Measurements from ENCODE around the gene CLEC16A.
"Not testable (repeated sequence)": the region's sequence is repeated elsewhere in the genome, so short reads cannot be mapped to it uniquely, and the experiment has no call there.

Gene CLEC16A

GRCh38 chr16:10926867-10927266 is 17.5 kb upstream of the CLEC16A start:
- peaks cover 26% of the 10 kb centered on the region for H3K36me3 ChIP-seq (ENCODE audit: insufficient read depth, low read length)
- no peak overlapping the region for H3K27ac ChIP-seq (ENCODE audit: low read depth, low read length)
- 97% methylated on average over 4 of the region's 5 CpGs for WGBS
- no peak overlapping the region for H3K9ac ChIP-seq (ENCODE audit: low read depth, low read length)
- H3K27me3 ChIP-seq (ENCODE audit: insufficient read depth, low read length): no peaks in the 10 kb centered on the region
- no peak overlapping the region for H3K4me3 ChIP-seq (ENCODE audit: low read length)
- no peaks in the 10 kb centered on the region for H3K9me3 ChIP-seq (ENCODE audit: insufficient read depth, low read depth, low read length)
- H3K4me1 ChIP-seq (ENCODE audit: insufficient read depth, low read length): no peaks in the 10 kb centered on the region

DNA sequence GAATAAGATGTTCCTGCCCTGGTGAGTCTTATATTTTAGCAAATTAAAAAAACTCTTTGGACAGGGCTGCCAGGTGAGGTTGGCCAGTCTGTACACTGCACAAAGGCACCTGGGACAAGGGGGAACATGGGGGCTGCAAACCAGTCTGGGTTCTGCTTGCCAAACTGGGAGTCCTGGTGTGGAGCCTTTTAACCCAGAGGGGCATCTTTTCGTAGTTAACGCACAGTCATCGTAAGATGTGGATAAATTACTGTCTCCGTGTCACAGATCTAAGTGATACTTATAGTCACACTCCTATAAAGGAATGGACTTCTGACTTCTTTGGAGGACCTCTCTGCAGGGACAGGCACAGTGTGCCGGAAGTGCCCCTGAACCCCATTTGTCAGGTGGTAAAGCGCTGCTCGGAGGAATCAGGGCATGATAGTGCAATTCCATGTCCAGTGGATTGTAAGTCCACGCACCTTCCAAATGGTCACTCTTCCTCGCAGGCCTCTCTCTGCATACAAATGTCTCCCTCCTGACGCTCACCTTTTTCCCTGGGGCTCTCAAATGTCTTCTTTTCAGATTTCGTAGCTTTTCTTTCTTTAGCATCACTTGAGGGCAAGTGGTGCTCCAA is 16.8 kb upstream of the CLEC16A start:
- H3K9ac ChIP-seq (ENCODE audit: low read depth, low read length): no peak overlapping the region
- H3K36me3 ChIP-seq (ENCODE audit: insufficient read depth, low read length): peaks cover 26% of the 10 kb centered on the region
- WGBS: 96% methylated on average over 11 of the region's 11 CpGs
- no peaks in the 10 kb centered on the region for H3K27me3 ChIP-seq (ENCODE audit: insufficient read depth, low read length)
- H3K9me3 ChIP-seq (ENCODE audit: insufficient read depth, low read depth, low read length): no peaks in the 10 kb centered on the region
- no peak overlapping the region for H3K4me3 ChIP-seq (ENCODE audit: low read length)
- no peaks in the 10 kb centered on the region for H3K4me1 ChIP-seq (ENCODE audit: insufficient read depth, low read length)
- H3K27ac ChIP-seq (ENCODE audit: low read depth, low read length): no peak overlapping the region

- not testable (repeated sequence) for H3K9me3 ChIP-seq (ENCODE audit: insufficient read depth, low read depth, low read length); H3K27ac ChIP-seq (ENCODE audit: low read depth, low read length); H3K9ac ChIP-seq (ENCODE audit: low read depth, low read length); H3K4me1 ChIP-seq (ENCODE audit: insufficient read depth, low read length); H3K27me3 ChIP-seq (ENCODE audit: insufficient read depth, low read length); H3K4me3 ChIP-seq (ENCODE audit: low read length)
- WGBS: 93% methylated on average over 12 of the region's 12 CpGs
- peaks cover 32% of the 10 kb centered on the region for H3K36me3 ChIP-seq (ENCODE audit: insufficient read depth, low read length)
Measured at GRCh38 chr16:10929097-10929496, 15.3 kb upstream of the CLEC16A start.

GRCh38 chr16:10929853-10930754 is 14.3 kb upstream of the CLEC16A start:
- no peaks in the 10 kb centered on the region for H3K9me3 ChIP-seq (ENCODE audit: insufficient read depth, low read depth, low read length)
- H3K4me3 ChIP-seq (ENCODE audit: low read length): no peak overlapping the region
- H3K9ac ChIP-seq (ENCODE audit: low read depth, low read length): no peak overlapping the region
- no peaks in the 10 kb centered on the region for H3K4me1 ChIP-seq (ENCODE audit: insufficient read depth, low read length)
- no peak overlapping the region for H3K27ac ChIP-seq (ENCODE audit: low read depth, low read length)
- WGBS: 92% methylated on average over 15 of the region's 15 CpGs
- peaks cover 32% of the 10 kb centered on the region for H3K36me3 ChIP-seq (ENCODE audit: insufficient read depth, low read length)
- H3K27me3 ChIP-seq (ENCODE audit: insufficient read depth, low read length): no peaks in the 10 kb centered on the region

- Histone ChIP-seq H3K27ac (ENCODE audit: low read depth, low read length) (no peak overlapping the region), H3K4me1 (ENCODE audit: insufficient read depth, low read length) (no peaks in the 10 kb centered on the region), H3K27me3 (ENCODE audit: insufficient read depth, low read length) (no peaks in the 10 kb centered on the region), H3K4me3 (ENCODE audit: low read length) (no peak overlapping the region), H3K9ac (ENCODE audit: low read depth, low read length) (no peak overlapping the region), H3K9me3 (ENCODE audit: insufficient read depth, low read depth, low read length) (no peaks in the 10 kb centered on the region), H3K36me3 (ENCODE audit: insufficient read depth, low read length) (peaks cover 32% of the 10 kb centered on the region)
- 81% methylated on average over 2 of the region's 2 CpGs for WGBS
Measured at GRCh38 chr16:10930755-10931093, 13.6 kb upstream of the CLEC16A start.

GRCh38 chr16:10931134-10931533 is 13.2 kb upstream of the CLEC16A start:
- no peak overlapping the region for H3K27ac ChIP-seq (ENCODE audit: low read depth, low read length)
- H3K36me3 ChIP-seq (ENCODE audit: insufficient read depth, low read length): peaks cover 32% of the 10 kb centered on the region
- H3K4me3 ChIP-seq (ENCODE audit: low read length): no peak overlapping the region
- no peaks in the 10 kb centered on the region for H3K27me3 ChIP-seq (ENCODE audit: insufficient read depth, low read length)
- H3K4me1 ChIP-seq (ENCODE audit: insufficient read depth, low read length): no peaks in the 10 kb centered on the region
- H3K9me3 ChIP-seq (ENCODE audit: insufficient read depth, low read depth, low read length): no peaks in the 10 kb centered on the region
- 92% methylated on average over 7 of the region's 7 CpGs for WGBS
- H3K9ac ChIP-seq (ENCODE audit: low read depth, low read length): no peak overlapping the region

DNA sequence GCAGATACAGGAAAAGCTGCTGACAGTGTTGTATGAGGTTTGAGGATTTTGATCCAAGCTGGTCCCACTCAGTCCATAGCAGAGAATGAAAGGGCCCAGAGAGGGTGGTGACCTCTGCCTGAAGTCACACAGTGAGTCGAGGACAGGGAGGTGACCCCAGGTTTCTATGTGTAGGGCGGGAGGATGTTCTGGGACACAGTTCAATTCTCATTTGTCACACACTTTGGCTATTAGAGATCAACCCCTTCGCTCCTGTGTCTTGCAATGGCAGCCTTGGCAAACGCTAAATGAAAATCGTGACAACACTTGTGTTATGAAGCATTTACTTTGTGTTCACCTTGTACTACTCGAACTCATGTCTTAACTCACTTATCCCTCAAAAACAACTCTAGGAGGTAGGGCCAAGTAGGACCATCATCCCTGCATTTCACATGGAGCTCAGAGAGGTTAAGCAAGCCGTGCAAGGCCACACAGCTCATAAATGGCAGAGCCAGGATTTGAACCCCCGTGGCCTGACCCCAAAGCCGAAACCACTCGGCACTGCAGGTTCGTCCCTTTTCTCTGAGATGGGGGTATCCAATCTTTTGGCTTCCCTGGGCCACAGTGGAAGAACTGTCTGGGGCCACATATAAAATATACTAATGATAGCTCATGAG is 12.3 kb upstream of the CLEC16A start:
- Histone ChIP-seq H3K4me3 (ENCODE audit: low read length) (no peak overlapping the region), H3K27me3 (ENCODE audit: insufficient read depth, low read length) (no peaks in the 10 kb centered on the region), H3K27ac (ENCODE audit: low read depth, low read length) (no peak overlapping the region), H3K4me1 (ENCODE audit: insufficient read depth, low read length) (no peaks in the 10 kb centered on the region), H3K36me3 (ENCODE audit: insufficient read depth, low read length) (peaks cover 27% of the 10 kb centered on the region), H3K9me3 (ENCODE audit: insufficient read depth, low read depth, low read length) (no peaks in the 10 kb centered on the region), H3K9ac (ENCODE audit: low read depth, low read length) (no peak overlapping the region)
- WGBS: 96% methylated on average over 11 of the region's 11 CpGs

DNA sequence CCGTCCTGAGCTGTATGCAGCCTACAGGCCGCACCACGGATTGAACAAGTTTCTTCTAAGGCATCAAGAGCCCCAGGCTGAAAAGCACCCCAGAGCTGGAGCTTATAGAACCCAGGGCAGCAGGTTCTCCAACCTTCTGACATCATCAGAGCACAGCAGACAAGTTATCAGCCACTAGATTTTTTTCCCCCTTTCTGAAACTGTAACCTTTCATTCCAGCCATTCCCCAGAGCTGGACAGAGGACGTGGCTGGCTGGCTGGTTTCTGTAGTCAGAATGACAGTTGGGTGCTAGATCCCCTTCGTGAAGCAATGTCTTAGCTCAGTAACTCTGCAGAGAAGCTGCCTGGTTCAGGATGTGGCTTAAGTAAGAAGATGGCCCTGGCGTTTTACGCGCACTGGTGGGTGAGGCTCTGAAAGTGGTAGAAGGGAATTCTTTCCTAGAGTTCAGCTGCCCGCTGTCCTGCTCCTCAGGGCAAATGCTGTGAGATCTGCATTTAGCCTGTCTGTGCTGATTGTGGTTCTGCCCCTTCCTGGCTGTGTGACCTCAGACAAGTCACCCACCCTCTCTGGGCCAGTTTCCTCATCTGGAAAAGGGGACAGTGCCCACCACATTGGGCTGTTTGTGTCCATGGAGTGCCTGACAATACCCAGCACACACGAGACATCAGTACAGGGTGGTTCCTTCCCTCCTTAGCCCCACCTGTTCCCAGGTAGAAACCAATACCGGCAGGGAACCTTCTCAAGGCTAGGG is 11.2 kb upstream of the CLEC16A start:
- Histone ChIP-seq H3K9ac (ENCODE audit: low read depth, low read length) (no peak overlapping the region), H3K36me3 (ENCODE audit: insufficient read depth, low read length) (peaks cover 17% of the 10 kb centered on the region), H3K27me3 (ENCODE audit: insufficient read depth, low read length) (no peaks in the 10 kb centered on the region), H3K4me3 (ENCODE audit: low read length) (no peak overlapping the region), H3K27ac (ENCODE audit: low read depth, low read length) (no peak overlapping the region), H3K9me3 (ENCODE audit: insufficient read depth, low read depth, low read length) (no peaks in the 10 kb centered on the region), H3K4me1 (ENCODE audit: insufficient read depth, low read length) (no peaks in the 10 kb centered on the region)
- 94% methylated on average over 11 of the region's 11 CpGs for WGBS

GRCh38 chr16:10933865-10934264 is 10.5 kb upstream of the CLEC16A start:
- 91% methylated on average over 8 of the region's 8 CpGs for WGBS
- Histone ChIP-seq H3K4me1 (ENCODE audit: insufficient read depth, low read length) (no peaks in the 10 kb centered on the region), H3K9me3 (ENCODE audit: insufficient read depth, low read depth, low read length) (no peaks in the 10 kb centered on the region)

DNA sequence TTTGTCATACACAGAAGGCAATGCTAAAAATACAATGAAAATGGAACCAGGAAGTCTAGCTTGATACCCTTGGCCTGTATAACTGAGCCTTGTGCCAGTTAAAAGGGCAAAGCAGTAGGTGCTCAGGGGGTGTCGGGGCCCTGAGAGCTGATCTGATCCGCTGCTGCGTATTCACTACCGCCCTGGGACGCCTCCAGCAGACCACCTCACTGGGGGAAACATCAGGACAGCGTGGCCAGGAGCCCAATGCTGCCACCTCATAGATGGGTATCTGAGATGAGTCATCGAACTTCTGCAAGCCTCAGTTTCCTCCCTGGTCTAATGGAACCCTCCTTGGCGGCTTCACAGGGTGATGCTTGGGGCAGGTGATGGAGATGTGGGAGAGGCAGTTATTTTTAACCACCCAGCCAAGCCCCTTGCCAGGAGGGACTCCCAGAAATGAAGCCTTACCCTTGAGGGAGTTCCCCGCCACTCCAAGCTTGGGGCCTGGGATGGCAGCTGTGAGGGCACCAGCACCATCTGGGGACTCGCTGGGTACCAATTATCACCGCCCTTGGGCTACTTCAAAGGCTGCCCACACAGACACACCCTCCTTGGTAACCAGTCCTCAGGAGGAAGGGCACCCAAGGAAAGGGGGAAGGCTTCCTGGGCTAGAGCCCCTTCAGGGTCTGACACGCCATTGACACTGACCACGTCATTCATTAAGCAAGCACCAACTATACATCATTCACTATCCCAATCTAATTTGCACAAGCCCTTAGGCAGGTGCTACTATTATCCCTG is 9.8 kb upstream of the CLEC16A start:
- no peak overlapping the region for H3K9ac ChIP-seq (ENCODE audit: low read depth, low read length)
- H3K27me3 ChIP-seq (ENCODE audit: insufficient read depth, low read length): no peaks in the 10 kb centered on the region
- H3K27ac ChIP-seq (ENCODE audit: low read depth, low read length): no peak overlapping the region
- H3K36me3 ChIP-seq (ENCODE audit: insufficient read depth, low read length): peaks cover 13% of the 10 kb centered on the region
- H3K4me3 ChIP-seq (ENCODE audit: low read length): no peak overlapping the region
- H3K4me1 ChIP-seq (ENCODE audit: insufficient read depth, low read length): no peaks in the 10 kb centered on the region
- 94% methylated on average over 12 of the region's 13 CpGs for WGBS
- no peaks in the 10 kb centered on the region for H3K9me3 ChIP-seq (ENCODE audit: insufficient read depth, low read depth, low read length)

More at GRCh38 chr16:10933865-10934264, 10.5 kb upstream of the CLEC16A start:
- no peak overlapping the region for H3K27ac ChIP-seq (ENCODE audit: low read depth, low read length)
- no peaks in the 10 kb centered on the region for H3K27me3 ChIP-seq (ENCODE audit: insufficient read depth, low read length)
- no peak overlapping the region for H3K9ac ChIP-seq (ENCODE audit: low read depth, low read length)
- no peak overlapping the region for H3K4me3 ChIP-seq (ENCODE audit: low read length)
- peaks cover 13% of the 10 kb centered on the region for H3K36me3 ChIP-seq (ENCODE audit: insufficient read depth, low read length)

Data from HUES64 (cell line).